ENCODE measurements around the gene HNRNPUL1.

Gene HNRNPUL1

DNA sequence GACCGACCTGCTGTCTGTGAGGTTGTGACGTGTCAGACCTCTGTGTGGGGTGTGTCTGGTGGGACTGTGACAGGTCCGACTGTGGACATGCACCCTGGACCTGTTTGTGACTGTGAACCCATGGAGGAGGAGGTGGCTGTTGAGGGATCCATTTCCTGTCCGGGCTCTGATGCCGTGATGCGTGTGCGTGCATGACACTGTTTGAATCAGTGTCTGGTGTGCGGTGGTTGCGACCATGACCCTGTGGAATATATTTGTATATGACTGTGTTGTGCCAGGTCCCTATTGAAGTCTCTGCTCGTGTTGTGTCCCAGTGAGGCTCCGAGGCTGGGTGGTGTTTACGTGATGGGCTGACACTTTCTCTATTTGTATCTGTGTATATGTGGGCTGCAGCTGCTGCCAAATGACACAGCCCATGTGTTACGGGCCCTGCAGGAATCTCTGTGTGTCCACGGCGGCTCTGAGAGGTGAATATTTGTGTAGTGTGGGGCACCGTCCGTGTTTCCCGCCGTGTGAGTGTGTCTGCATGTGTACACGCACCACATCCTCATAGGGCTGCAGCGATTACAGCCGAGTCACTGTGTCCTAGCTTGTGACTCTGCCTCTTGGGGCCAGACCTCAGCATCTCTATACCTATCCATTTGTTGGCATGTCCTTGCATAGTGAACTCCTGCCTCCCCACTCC is 64.1 kb downstream of the HNRNPUL1 start:
- DNase-seq (ENCODE audit: low read depth): no peak
- H3K4me3 ChIP-seq (ENCODE audit: low read depth, low read length): no peak overlapping the region
- TF ChIP-seq, protein P1, sequence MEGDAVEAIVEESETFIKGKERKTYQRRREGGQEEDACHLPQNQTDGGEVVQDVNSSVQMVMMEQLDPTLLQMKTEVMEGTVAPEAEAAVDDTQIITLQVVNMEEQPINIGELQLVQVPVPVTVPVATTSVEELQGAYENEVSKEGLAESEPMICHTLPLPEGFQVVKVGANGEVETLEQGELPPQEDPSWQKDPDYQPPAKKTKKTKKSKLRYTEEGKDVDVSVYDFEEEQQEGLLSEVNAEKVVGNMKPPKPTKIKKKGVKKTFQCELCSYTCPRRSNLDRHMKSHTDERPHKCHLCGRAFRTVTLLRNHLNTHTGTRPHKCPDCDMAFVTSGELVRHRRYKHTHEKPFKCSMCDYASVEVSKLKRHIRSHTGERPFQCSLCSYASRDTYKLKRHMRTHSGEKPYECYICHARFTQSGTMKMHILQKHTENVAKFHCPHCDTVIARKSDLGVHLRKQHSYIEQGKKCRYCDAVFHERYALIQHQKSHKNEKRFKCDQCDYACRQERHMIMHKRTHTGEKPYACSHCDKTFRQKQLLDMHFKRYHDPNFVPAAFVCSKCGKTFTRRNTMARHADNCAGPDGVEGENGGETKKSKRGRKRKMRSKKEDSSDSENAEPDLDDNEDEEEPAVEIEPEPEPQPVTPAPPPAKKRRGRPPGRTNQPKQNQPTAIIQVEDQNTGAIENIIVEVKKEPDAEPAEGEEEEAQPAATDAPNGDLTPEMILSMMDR (IDR thresholded peaks at IDR 0.05; ENCODE audit: low read depth, low read length, missing control alignments): no peak
- in situ Hi-C loops (cut with HindIII; ENCODE audit: low sequenced_read_pairs): no loop called here

DNA sequence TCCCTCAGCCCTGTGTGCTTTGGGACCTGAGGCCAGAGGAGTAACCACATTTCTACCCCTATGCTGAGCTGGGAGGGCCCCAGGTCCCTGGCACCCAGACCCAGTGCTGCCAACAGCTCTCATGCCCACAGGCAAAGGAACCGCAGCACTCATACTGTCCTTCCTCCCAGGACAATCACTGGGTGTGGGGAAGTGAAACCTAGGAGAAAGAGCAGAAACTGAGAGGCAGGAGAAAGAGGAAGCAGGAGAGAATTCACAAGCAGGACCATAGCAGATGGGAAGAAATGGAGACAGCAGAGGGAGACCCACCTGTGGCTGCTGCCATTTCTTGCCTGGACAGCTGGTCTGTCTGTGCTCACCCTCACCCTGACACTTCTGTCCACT is 64.7 kb downstream of the HNRNPUL1 start:
- H3K4me3 ChIP-seq (ENCODE audit: low read depth, low read length): no peak overlapping the region
- TF ChIP-seq, protein P1 (IDR thresholded peaks at IDR 0.05; ENCODE audit: low read depth, low read length, missing control alignments): no peak
- in situ Hi-C loops (cut with HindIII; ENCODE audit: low sequenced_read_pairs): no loop called here
- no peak for DNase-seq (ENCODE audit: low read depth)

DNA sequence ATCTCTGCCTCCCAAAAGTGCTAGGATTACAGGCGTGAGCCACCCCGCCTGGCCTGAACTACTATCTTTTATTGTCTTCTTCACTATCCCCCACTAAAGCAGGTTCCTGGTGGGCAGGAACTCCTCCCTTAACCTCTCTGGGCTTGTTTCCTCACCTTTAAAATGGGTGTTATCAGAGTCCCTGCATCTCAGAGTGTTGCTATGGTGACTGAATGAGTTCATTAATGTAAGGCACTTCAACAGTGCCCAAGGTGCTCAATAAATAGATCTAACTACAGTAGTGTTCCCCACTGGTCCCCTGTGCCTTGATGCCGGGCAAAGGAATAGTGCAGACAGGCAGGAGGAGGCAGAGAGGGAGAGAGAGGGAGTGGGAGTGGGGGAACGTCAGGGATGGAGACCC is 66.3 kb downstream of the HNRNPUL1 start:
- in situ Hi-C loops (cut with HindIII; ENCODE audit: low sequenced_read_pairs): no loop called here
- DNase-seq (ENCODE audit: low read depth): no peak
- no peak overlapping the region for H3K4me3 ChIP-seq (ENCODE audit: low read depth, low read length)
- TF ChIP-seq, protein P1 (IDR thresholded peaks at IDR 0.05; ENCODE audit: low read depth, low read length, missing control alignments): no peak

DNA sequence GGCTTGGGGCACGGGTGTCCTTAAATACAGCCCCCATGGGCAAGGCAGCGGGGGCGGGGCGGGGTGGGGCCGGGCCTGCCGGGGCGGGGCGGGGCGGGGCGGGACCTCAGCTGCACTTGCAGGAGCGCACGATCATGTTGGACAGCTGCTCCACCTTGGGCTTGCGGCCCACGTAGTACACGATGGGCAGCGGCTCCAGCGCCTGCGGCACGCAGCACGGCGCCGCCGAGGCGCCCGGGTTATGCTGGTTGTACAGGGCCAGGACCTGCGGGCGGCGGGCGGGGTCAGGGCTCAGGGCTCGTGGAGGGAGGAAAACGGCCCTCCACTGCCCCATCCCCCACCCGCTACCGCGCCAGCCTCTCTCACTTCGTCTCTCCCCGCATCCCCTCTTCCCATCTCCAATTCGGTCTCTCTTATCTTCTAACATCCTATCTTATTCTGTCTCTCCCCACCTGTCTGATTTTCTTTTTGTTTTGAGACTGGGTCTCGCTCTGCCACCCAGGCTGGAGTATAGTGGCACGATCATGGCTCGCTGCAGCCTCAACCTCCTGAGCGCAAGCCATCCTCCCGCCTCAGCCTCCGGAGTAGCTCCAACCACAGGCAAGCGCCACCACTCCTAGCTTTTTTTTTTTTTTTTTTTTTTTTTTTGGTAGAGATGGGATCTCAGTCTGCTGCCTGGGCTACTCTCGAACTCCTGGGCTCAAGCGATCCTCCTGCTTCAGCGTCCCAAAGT is 66.9 kb downstream of the HNRNPUL1 start:
- DNase-seq (ENCODE audit: low read depth): no peak
- no peak overlapping the region for H3K4me3 ChIP-seq (ENCODE audit: low read depth, low read length)
- TF ChIP-seq, protein P1 (IDR thresholded peaks at IDR 0.05; ENCODE audit: low read depth, low read length, missing control alignments): no peak
- in situ Hi-C loops (cut with HindIII; ENCODE audit: low sequenced_read_pairs): no loop called here

DNA sequence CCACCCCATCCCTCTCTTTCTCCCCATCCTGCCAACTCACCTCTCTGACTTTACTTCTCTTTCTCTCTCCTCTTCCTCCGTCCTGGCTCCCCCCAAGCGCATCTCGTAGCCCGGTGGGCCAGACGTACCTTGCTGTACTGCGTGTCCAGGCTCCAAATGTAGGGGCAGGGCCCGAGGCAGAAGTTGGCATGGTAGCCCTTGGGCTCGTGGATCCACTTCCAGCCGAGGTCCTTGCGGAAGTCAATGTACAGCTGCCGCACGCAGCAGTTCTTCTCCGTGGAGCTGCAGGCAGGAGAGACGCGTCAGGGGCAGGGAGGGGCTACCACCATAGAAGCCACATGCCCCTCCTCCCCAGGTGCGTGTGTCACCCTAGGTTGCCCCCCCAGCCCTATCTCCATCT is 67.8 kb downstream of the HNRNPUL1 start:
- no peak overlapping the region for H3K4me3 ChIP-seq (ENCODE audit: low read depth, low read length)
- no peak for DNase-seq (ENCODE audit: low read depth)
- TF ChIP-seq, protein P1 (IDR thresholded peaks at IDR 0.05; ENCODE audit: low read depth, low read length, missing control alignments): no peak
- in situ Hi-C loops (cut with HindIII; ENCODE audit: low sequenced_read_pairs): no loop called here

DNA sequence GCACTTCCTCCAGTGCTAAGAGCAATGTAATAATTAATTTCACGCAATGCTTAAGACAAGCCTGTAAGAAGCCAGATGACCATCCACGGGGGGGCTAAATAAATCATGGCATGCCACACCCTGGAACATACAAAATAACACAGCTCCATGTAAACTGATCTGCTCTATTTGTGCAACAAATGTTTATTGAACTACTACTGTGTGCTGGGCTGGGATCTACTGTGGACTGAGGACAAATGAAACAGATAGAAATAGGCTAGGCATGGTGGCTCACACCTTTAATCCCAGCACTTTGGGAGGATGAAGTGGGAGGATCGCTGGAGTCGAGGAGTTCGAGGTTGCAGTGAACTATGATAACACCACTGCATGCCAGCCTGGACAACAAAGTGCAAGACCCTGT is 68.3 kb downstream of the HNRNPUL1 start:
- TF ChIP-seq, protein P1 (IDR thresholded peaks at IDR 0.05; ENCODE audit: low read depth, low read length, missing control alignments): no peak
- in situ Hi-C loops (cut with HindIII; ENCODE audit: low sequenced_read_pairs): no loop called here
- no peak overlapping the region for H3K4me3 ChIP-seq (ENCODE audit: low read depth, low read length)
- no peak for DNase-seq (ENCODE audit: low read depth)

All from astrocyte of the cerebellum (primary cell).